Measurements from ENCODE around the gene ZSWIM1.

Gene ZSWIM1

DNA sequence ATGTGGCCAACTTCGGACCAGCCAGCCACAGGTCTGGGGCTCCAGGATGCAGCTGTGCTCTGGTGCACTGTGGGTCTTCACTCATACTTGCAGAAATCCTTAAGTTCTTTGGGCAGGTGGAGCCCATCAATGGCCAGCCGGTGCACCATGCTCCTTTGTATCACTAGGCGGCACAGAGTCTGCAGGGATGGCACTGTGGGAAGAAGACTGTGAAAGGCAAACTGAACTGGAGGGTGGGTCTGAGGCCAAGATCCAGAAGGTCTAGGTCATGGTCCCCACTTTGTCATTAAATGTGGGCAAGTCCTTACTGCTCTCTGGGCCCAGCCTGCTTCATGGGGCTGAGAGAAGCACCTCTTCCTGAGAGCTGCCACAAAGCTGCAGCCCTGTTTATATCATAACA is 7.7 kb downstream of the ZSWIM1 start:
- ATAC-seq (replicated peaks) (no peak), DNase-seq (no peak)
- H3K36me3 Mint-ChIP-seq: peaks cover 17 to 40% of the 10 kb centered on the region in 2 donors
- no peaks in the 10 kb centered on the region for H3K9me3 Mint-ChIP-seq
- no peak overlapping the region for H3K27ac Mint-ChIP-seq
- H3K4me1 Mint-ChIP-seq: peaks cover 28 to 61% of the 10 kb centered on the region in 2 donors
- H3K27me3 Mint-ChIP-seq: no peaks in the 10 kb centered on the region
- H3K4me3 Mint-ChIP-seq: no peak overlapping the region

DNA sequence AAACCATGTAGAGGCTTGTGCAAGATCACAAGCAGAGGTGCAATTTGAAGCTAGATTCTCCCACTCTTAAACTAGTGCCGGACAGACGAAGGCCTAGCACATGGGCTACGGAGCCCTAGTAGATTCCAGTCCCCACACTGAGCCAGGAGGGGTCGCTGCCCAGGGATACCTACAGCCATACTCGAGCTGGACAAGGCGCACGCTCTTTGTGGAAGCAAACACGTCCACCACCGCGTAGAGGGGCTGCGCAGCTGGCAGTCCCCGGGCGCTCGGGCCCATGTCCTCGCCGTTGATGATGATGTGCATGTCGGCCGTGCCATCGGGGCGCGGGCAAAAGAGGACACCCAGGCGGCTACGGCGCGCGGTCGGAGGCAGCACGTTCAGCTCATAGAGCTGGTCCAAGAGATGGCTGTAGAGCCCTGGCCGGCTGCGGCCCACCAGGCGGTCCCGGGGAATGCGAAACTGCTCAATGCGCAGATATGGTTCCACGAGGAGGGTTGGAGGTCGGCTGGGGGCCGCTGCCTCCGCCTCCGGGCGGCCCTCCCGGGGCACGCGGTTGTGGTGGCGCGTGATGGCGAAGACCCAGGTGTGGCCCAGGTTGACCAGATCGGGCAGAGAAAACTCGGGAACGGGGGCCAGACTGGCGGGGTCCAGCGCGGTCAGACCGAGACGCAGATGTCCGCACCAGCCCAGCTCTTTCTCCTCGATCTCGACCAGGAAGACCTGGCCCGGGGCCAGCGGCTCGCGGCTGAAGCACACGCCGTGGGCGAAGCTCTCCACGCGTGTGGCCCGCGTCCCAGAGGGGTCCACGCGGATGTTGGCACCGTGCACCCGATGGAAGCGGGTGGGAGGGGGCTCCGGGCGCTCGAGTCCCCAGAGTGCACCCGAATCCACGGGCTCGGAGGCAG is 9.3 kb downstream of the ZSWIM1 start:
- Mint-ChIP-seq H3K27me3 (no peaks in the 10 kb centered on the region), H3K4me3 (peak overlapping the region; percentile 92 to 94), H3K4me1 (peaks cover 25 to 44% of the 10 kb centered on the region in 2 donors), H3K9me3 (no peaks in the 10 kb centered on the region), H3K36me3 (peaks cover 24 to 47% of the 10 kb centered on the region in 2 donors), H3K27ac (peak overlapping the region; percentile 97)
- peak; percentile 51 to 54 for ATAC-seq (replicated peaks)
- DNase-seq: peak; percentile 52

DNA sequence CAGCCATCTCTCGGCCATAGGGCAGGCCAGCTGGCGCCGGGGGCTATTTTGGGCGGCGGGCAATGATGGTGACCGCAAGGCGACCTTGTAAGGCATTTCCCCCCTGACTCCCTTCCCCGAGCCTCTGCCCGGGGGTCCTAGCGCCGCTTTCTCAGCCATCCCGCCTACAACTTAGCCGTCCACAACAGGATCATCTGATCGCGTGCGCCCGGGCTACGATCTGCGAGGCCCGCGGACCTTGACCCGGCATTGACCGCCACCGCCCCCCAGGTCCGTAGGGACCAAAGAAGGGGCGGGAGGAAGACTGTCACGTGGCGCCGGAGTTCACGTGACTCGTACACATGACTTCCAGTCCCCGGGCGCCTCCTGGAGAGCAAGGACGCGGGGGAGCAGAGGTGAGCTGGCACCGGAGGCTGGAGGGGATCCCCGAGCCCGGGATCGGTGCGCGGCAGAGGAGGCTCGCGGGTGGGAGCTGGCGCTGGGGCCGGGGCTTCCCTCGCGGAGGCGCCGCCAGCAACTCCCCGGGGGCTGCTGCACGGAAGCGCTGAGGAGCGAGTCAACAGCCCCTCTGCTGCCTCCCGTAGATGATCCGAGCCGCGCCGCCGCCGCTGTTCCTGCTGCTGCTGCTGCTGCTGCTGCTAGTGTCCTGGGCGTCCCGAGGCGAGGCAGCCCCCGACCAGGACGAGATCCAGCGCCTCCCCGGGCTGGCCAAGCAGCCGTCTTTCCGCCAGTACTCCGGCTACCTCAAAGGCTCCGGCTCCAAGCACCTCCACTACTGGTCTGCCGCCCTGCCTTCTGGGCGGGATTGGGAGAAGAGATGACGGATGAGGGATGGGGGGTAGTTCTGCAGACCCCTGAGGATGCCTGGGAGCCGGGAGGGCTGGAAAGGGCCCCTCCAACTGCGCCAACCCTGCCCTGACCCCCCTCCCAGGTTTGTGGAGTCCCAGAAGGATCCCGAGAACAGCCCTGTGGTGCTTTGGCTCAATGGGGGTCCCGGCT is 10.3 kb downstream of the ZSWIM1 start, which contains the start of the genes CTSA and NEURL2:
Gene CTSA (plus strand): TSS at position 351 of the 999 bp plus-strand sequence. CDS start 234 bp downstream, at position 585.
Gene NEURL2 (minus strand): TSS at position 224 of the 999 bp plus-strand sequence. CDS start 217 bp downstream, at position 7.
- Mint-ChIP-seq H3K4me3 (peak within 1 kb of the TSS; percentile 92 to 94), H3K27me3 (no peaks in the 10 kb centered on the region), H3K9me3 (no peaks in the 10 kb centered on the region), H3K27ac (peak within 1 kb of the TSS; percentile 97), H3K36me3 (peaks cover 30 to 44% of the 10 kb centered on the region in 2 donors), H3K4me1 (peaks cover 23 to 41% of the 10 kb centered on the region in 2 donors)
- ATAC-seq (replicated peaks) (peak; percentile 85 to 89), DNase-seq (peak; percentile 89)

DNA sequence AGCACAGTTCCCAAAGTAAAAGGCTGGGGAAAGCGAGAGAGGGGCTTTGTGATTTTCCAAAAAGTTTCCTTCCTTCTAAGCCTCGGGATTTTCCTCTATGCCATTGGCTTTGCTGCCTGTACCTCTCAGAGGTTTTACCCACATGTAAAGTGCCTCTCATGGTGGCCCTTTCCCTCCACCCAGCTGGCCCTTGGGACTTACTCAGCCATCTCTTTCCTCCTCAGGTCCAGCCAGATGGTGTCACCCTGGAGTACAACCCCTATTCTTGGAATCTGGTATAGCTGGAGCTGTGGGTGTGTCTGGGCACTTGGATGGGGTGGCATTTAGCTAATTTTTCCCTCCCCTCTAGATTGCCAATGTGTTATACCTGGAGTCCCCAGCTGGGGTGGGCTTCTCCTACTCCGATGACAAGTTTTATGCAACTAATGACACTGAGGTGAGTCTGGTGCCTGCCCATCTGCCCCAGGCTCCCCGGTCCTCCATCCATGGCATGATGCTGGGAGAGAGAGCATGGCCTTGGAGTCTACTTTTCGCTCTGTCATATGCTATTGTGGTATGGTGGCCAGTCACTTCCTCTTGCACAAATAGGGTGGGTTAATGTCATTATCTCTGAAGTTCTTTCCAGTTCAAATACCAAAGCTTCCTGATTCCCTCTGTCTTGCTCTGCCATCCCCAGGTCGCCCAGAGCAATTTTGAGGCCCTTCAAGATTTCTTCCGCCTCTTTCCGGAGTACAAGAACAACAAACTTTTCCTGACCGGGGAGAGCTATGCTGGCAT is 11.2 kb downstream of the ZSWIM1 start:
- Mint-ChIP-seq H3K27me3 (no peaks in the 10 kb centered on the region), H3K9me3 (no peaks in the 10 kb centered on the region), H3K27ac (peak overlapping the region; percentile 97), H3K36me3 (peaks cover 33 to 42% of the 10 kb centered on the region in 2 donors), H3K4me1 (peaks cover 18 to 33% of the 10 kb centered on the region in 2 donors), H3K4me3 (peak overlapping the region; percentile 92 to 94)
- ATAC-seq (replicated peaks) (no peak), DNase-seq (no peak)

DNA sequence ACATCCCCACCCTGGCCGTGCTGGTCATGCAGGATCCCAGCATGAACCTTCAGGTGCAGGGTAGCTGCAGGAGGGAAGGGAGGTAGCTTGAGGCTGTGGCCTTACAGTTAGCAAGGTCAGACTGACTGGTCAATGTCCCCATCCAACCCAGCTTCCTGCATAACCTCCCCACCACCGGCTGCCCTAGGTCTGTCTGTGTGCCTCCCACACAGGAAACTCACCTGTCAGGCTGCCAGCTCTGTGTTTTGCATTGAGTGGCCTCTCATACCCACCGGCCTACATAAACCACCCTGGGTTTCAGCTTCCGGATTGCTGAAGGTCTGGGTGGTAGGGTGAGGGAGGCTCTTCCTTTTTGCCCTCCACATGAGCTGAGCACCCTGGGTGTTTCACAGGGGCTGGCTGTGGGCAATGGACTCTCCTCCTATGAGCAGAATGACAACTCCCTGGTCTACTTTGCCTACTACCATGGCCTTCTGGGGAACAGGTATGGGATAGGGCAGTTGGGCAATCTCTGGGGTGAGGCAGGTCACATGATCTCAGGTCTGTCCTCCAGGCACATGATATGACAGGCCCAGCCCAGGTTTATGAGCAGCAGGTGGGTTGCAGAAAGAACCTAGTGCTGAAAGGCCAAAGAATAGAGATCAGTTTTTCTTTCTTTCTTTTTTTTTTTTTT is 11.9 kb downstream of the ZSWIM1 start:
- H3K36me3 Mint-ChIP-seq: peaks cover 29 to 44% of the 10 kb centered on the region in 2 donors
- H3K4me3 Mint-ChIP-seq: peak overlapping the region; percentile 92 to 94
- DNase-seq (no peak), ATAC-seq (replicated peaks) (no peak)
- peaks cover 15 to 32% of the 10 kb centered on the region in 2 donors for H3K4me1 Mint-ChIP-seq
- no peaks in the 10 kb centered on the region for H3K27me3 Mint-ChIP-seq
- no peak overlapping the region for H3K27ac Mint-ChIP-seq
- no peaks in the 10 kb centered on the region for H3K9me3 Mint-ChIP-seq

DNA sequence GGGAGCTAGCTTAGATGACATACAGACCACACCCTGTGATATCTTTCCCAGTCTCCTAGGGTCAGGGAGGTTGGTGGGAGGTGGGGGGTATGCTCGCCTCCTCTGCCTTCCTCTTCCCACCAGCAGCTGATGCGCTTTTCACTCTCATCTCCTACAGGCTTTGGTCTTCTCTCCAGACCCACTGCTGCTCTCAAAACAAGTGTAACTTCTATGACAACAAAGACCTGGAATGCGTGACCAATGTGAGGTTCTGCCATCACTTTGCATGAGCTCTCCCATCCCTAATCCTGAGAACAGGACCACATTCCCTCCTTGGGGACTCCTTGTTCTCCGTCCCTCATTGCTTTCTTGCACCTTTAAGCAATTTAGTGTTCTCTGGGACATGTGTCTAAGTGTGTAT is 12.8 kb downstream of the ZSWIM1 start:
- Mint-ChIP-seq H3K4me1 (peaks cover 15 to 26% of the 10 kb centered on the region in 2 donors), H3K36me3 (peaks cover 33 to 46% of the 10 kb centered on the region in 2 donors), H3K27ac (no peak overlapping the region), H3K4me3 (no peak overlapping the region), H3K9me3 (no peaks in the 10 kb centered on the region), H3K27me3 (no peaks in the 10 kb centered on the region)
- DNase-seq (no peak), ATAC-seq (replicated peaks) (no peak)

DNA sequence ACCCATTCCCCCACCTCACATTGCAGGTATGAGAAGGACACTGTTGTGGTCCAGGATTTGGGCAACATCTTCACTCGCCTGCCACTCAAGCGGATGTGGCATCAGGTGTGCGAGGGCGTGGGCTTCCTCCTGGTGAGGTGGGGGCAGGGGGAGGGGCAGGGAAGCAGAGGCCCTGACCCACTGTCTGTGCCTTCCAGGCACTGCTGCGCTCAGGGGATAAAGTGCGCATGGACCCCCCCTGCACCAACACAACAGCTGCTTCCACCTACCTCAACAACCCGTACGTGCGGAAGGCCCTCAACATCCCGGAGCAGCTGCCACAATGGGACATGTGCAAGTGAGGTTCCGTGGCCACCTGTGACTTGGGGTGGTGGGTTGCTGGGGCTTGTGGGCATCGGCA is 13.8 kb downstream of the ZSWIM1 start:
- no peaks in the 10 kb centered on the region for H3K27me3 Mint-ChIP-seq
- H3K36me3 Mint-ChIP-seq: peaks cover 37 to 50% of the 10 kb centered on the region in 2 donors
- no peak overlapping the region for H3K4me3 Mint-ChIP-seq
- DNase-seq (no peak), ATAC-seq (replicated peaks) (no peak)
- no peaks in the 10 kb centered on the region for H3K9me3 Mint-ChIP-seq
- H3K27ac Mint-ChIP-seq: no peak overlapping the region
- peaks cover 15 to 18% of the 10 kb centered on the region in 2 donors for H3K4me1 Mint-ChIP-seq

DNA sequence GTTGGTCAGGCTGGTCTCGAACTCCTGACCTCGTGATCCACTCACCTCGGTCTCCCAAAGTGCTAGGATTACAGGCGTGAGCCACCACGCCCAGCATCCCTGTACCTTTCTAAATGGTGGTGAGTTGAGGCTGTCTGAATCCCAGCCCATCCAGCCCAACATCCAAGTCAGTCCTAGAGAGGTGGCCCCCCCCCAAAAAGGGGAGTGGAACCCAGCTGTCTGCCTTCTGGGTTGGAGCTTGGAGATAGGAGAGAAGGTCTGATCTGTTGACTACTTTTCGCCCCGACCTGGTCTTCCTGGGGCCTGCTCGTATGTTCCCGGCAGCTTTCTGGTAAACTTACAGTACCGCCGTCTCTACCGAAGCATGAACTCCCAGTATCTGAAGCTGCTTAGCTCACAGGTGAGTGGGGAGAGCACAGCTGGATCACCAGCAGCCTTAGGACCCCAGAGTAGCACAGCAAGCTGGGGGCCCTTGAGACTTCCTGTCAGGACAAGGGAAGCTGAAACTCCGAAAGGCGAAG is 15.7 kb downstream of the ZSWIM1 start:
- ATAC-seq (replicated peaks) (no peak), DNase-seq (no peak)
- peaks cover 11% of the 10 kb centered on the region in 2 donors for H3K4me1 Mint-ChIP-seq
- H3K27me3 Mint-ChIP-seq: no peaks in the 10 kb centered on the region
- peaks cover 37 to 47% of the 10 kb centered on the region in 2 donors for H3K36me3 Mint-ChIP-seq
- H3K27ac Mint-ChIP-seq: no peak overlapping the region
- no peaks in the 10 kb centered on the region for H3K9me3 Mint-ChIP-seq
- H3K4me3 Mint-ChIP-seq: no peak overlapping the region

DNA sequence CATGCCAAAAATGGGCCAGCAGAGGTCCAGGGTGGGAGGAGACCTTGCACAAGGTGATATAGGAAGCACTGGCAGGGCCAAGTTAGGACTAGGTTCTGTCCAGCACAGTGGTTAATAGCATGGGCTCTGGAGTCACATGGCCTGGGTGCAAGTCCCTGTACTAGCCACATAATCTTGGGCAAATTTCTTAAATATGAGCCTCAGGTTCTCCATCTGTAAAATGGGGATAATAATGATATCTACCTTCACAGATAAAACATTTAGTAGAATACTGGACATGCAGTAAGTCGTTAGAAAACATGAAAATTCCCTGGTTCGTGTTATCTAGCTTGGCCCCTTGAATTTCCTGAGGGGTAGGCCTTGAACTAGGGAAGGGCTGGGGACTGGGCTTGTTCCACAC is 16.3 kb downstream of the ZSWIM1 start:
- ATAC-seq (replicated peaks): no peak
- no peaks in the 10 kb centered on the region for H3K27me3 Mint-ChIP-seq
- H3K36me3 Mint-ChIP-seq: peaks cover 37 to 46% of the 10 kb centered on the region in 2 donors
- no peaks in the 10 kb centered on the region for H3K9me3 Mint-ChIP-seq
- no peak for DNase-seq
- H3K27ac Mint-ChIP-seq: no peak overlapping the region
- no peak overlapping the region for H3K4me3 Mint-ChIP-seq
- H3K4me1 Mint-ChIP-seq: peaks cover 6 to 8% of the 10 kb centered on the region in 2 donors

DNA sequence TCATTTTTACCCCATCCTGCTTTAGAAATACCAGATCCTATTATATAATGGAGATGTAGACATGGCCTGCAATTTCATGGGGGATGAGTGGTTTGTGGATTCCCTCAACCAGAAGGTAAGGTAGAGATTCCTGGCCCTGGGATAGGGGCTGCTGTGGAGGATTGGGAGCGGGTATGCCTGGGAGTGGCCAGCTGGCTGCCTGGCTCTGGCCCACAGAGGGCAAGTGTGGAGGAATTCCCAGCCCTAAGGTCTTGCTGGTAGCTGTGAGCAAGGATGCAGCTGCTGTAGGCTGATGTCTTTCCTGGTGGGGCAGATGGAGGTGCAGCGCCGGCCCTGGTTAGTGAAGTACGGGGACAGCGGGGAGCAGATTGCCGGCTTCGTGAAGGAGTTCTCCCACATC is 16.7 kb downstream of the ZSWIM1 start:
- Mint-ChIP-seq H3K27ac (peak overlapping the region; percentile 51), H3K4me1 (peaks cover 5 to 6% of the 10 kb centered on the region in 2 donors), H3K36me3 (peaks cover 33 to 42% of the 10 kb centered on the region in 2 donors), H3K4me3 (no peak overlapping the region), H3K27me3 (no peaks in the 10 kb centered on the region), H3K9me3 (no peaks in the 10 kb centered on the region)
- ATAC-seq (replicated peaks) (no peak), DNase-seq (no peak)

DNA sequence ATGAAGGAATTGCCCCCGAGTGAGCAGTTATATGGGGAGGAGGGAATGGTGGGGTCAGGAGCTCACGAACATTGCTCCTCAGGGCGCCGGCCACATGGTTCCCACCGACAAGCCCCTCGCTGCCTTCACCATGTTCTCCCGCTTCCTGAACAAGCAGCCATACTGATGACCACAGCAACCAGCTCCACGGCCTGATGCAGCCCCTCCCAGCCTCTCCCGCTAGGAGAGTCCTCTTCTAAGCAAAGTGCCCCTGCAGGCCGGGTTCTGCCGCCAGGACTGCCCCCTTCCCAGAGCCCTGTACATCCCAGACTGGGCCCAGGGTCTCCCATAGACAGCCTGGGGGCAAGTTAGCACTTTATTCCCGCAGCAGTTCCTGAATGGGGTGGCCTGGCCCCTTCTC is 17.3 kb downstream of the ZSWIM1 start:
- Mint-ChIP-seq H3K4me1 (peaks cover 2 to 10% of the 10 kb centered on the region in 2 donors), H3K36me3 (peaks cover 31 to 43% of the 10 kb centered on the region in 2 donors), H3K27me3 (no peaks in the 10 kb centered on the region), H3K27ac (no peak overlapping the region), H3K4me3 (no peak overlapping the region), H3K9me3 (no peaks in the 10 kb centered on the region)
- ATAC-seq (replicated peaks) (no peak), DNase-seq (no peak)

DNA sequence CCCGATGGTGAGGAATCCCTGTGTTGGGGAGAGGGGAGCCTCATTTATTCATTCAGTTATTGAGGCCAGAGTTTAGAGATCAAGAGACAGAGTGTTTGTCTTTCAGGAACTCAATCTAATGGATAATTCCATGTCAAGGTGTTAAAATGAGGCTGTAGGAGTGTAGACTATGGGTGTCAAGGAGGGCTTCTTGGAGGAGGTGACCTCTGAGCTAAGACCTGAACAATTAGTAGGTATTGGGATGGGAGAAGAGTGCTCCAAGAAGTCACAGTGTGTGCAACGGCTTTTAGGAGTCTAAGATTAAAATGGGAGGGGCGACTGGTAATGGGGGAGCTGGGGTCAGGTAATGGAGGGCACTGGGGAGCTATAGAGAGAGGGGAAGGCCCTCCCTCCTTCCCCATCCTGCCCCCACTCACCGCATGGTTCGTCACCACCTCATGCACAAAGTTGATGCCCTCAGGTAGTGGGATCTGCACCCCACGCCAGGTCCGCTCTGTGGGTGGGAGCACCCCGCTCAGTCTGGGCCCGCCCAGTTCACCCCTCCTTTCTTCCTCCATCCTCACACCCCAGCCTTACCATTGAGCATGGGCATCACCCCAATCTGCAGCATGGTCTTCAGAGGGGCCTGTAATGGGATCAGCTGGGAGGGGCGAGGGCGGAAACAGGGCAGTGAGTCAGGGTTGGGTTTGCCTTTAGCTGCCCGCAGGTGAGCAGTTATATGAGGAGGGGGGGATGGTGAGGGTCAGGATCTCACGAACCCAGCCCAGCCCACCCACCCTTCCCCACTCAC is 18.2 kb downstream of the ZSWIM1 start:
- DNase-seq: no peak
- peaks cover 2 to 11% of the 10 kb centered on the region in 2 donors for H3K4me1 Mint-ChIP-seq
- H3K9me3 Mint-ChIP-seq: no peaks in the 10 kb centered on the region
- no peak overlapping the region for H3K27ac Mint-ChIP-seq
- ATAC-seq (replicated peaks): no peak
- no peaks in the 10 kb centered on the region for H3K27me3 Mint-ChIP-seq
- H3K4me3 Mint-ChIP-seq: no peak overlapping the region
- H3K36me3 Mint-ChIP-seq: peaks cover 26 to 38% of the 10 kb centered on the region in 2 donors

Measured in stimulated activated naive B cell treated with anti-CD40 and anti-IgM and Interleukin-4, amounts not matched to agents 10 μg/mL and 1 μg/mL and 100 μg/mL, for 72 hours (primary cell).